Endodermal cell (in vitro differentiated cells): ENCODE data around the gene ZNF831. TPM values are rescaled to one million over a fixed set of nuclear protein-coding genes. Genes with fewer than 3 reads are reported as not detected.

Source experiments
- DNase-seq: peaks from one replicate; pipeline ENCODE4 v3.0.0-alpha.2; 2017
- H3K27ac ChIP-seq: 2 replicates; pipeline ENCODE4 v1.5.1; 2013; ENCODE audit warnings: mild to moderate bottlenecking, low read depth, low read length, moderate library complexity
- H3K27me3 ChIP-seq: 2 replicates; pipeline ENCODE4 v1.6.1; 2013; ENCODE audit warnings: mild to moderate bottlenecking, low read length, moderate library complexity; ENCODE audit not compliant: insufficient read depth, control insufficient read depth, poor library complexity, severe bottlenecking
- H3K36me3 ChIP-seq: 2 replicates; pipeline ENCODE4 v1.7.0; 2013; ENCODE audit warnings: mild to moderate bottlenecking, low read length, moderate library complexity; ENCODE audit not compliant: control insufficient read depth, insufficient read depth
- H3K4me1 ChIP-seq: one replicate; pipeline ENCODE4 v1.7.0; 2013; ENCODE audit warnings: low read length; ENCODE audit not compliant: control insufficient read depth, insufficient read depth
- H3K4me3 ChIP-seq: 2 replicates; pipeline ENCODE4 v1.5.1; 2013; ENCODE audit warnings: mild to moderate bottlenecking, low read length, moderate library complexity
- H3K9ac ChIP-seq: 2 replicates; pipeline ENCODE4 v1.6.1; 2013; ENCODE audit warnings: mild to moderate bottlenecking, low read length, moderate library complexity; ENCODE audit not compliant: poor library complexity, severe bottlenecking; ENCODE audit errors: extremely low read depth
- H3K9me3 ChIP-seq: 2 replicates; pipeline ENCODE4 v1.6.1; 2013; ENCODE audit warnings: mild to moderate bottlenecking, low read length, moderate library complexity; ENCODE audit not compliant: control insufficient read depth
- H3K27ac Mint-ChIP-seq: 2 replicates; pipeline ENCODE4 v1.8.0; 2020; ENCODE audit warnings: mixed read lengths
- H3K27me3 Mint-ChIP-seq: 2 replicates; pipeline ENCODE4 v1.8.0; 2021; ENCODE audit warnings: mild to moderate bottlenecking, mixed read lengths; ENCODE audit not compliant: insufficient read depth
- H3K36me3 Mint-ChIP-seq: 2 replicates; pipeline ENCODE4 v1.8.0; 2020; ENCODE audit warnings: low read depth, mixed read lengths
- H3K4me1 Mint-ChIP-seq: 2 replicates; pipeline ENCODE4 v1.8.0; 2020; ENCODE audit warnings: mixed read lengths
- H3K4me3 Mint-ChIP-seq: 2 replicates; pipeline ENCODE4 v1.8.0; 2020; ENCODE audit warnings: mild to moderate bottlenecking, moderate library complexity, mixed read lengths
- H3K9me3 Mint-ChIP-seq: 2 replicates; pipeline ENCODE4 v1.8.0; 2020; ENCODE audit warnings: mild to moderate bottlenecking, mixed read lengths
- WGBS, 2 experiments: methylation state at CpG; one replicate each; pipeline versions ENCODE4 v1.1.5 to v1.1.7; 2013; ENCODE audit warnings: missing lambda C conversion rate in 2 of 2, mixed read lengths in 1 of 2; ENCODE audit not compliant: insufficient coverage in 1 of 2, insufficient read length in 1 of 2; 5-methylcytosine and 5-hydroxymethylcytosine counted together
- total RNA-seq, 2 donors: library from RNA; stranded (reverse); fragmentation: NEBNext Ultra II Directional in 1 of 2; extraction: Animal tissue kit (Norgen Biotek cat#: 25700) in 1 of 2; gene quantifications; 2 replicates in 1 of 2; 3 replicates in 1 of 2; pipeline ENCODE4 v1.2.1, GENCODE V29; 2021
- TF ChIP-seq, protein P1 (sequence below): fragments of 200-600 bp; sonication (generic); conservative IDR thresholded peaks from 2 replicates; pipeline ENCODE4 v1.5.0; 2021; ENCODE audit warnings: antibody characterized with exemption, mild to moderate bottlenecking

The ZNF831 gene
- total RNA-seq, 2 donors from 2014 or later = not detected

DNA sequence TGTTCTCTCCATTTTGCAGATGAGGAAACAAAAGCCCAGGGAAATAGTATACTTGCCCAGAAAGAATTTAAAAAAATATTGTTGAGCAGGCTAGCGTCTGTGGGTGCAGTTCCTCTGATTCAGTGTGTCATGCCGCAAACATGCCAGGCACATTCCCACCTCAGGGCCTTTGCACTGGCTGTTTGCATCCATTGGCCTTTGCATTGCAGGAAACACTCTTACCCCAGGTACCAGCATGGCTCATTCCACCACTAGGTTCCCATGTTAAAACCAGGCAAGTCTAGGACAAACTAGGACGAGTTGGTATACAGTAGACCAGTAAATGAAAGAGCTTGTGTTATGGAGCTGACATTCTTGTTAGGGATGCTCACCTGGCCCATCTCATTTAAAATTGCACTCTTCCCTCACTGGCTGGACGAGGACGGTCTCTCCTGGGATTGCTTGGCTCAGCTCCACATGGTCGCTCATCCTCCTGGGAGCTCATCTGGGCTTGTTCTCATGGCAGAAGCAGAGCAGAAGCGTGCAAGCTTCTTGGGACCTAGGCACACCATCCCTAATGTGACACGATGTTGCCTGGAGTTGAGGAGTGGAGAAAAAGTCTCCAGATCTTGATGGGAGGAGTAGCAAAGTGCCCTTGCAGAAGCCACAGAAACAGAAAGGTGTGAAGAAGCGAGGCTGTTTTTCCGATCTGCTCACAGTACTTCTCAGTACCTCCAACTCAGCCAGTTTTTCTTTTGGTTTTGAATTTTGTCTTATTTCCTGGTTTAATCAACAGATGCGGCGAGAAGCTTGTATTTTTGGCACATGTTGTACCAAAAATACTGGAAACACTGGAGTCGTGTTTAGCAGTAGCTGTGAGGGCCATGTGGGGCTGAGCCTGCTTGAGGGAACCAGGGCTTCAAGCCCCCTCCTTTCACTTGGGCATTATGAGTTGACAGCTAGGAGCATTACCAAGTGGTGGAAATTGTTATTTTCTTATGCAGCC, 13.9 kb downstream of the ZNF831 start:
- WGBS, 2 experiments = 91 to 92% methylated on average over 13 of the region's 13 CpGs
- H3K27ac ChIP-seq = no peak overlapping the region
- peaks cover 10% of the 10 kb centered on the region for H3K9me3 Mint-ChIP-seq
- no peaks in the 10 kb centered on the region for H3K27me3 ChIP-seq
- H3K36me3 Mint-ChIP-seq = no peaks in the 10 kb centered on the region
- H3K4me3 ChIP-seq = no peak overlapping the region
- no peak overlapping the region for H3K4me3 Mint-ChIP-seq
- H3K4me1 Mint-ChIP-seq = peaks cover 3% of the 10 kb centered on the region
- DNase-seq = peak; percentile 24
- TF ChIP-seq, protein P1, sequence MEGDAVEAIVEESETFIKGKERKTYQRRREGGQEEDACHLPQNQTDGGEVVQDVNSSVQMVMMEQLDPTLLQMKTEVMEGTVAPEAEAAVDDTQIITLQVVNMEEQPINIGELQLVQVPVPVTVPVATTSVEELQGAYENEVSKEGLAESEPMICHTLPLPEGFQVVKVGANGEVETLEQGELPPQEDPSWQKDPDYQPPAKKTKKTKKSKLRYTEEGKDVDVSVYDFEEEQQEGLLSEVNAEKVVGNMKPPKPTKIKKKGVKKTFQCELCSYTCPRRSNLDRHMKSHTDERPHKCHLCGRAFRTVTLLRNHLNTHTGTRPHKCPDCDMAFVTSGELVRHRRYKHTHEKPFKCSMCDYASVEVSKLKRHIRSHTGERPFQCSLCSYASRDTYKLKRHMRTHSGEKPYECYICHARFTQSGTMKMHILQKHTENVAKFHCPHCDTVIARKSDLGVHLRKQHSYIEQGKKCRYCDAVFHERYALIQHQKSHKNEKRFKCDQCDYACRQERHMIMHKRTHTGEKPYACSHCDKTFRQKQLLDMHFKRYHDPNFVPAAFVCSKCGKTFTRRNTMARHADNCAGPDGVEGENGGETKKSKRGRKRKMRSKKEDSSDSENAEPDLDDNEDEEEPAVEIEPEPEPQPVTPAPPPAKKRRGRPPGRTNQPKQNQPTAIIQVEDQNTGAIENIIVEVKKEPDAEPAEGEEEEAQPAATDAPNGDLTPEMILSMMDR = no peak
- no peaks in the 10 kb centered on the region for H3K4me1 ChIP-seq
- no peaks in the 10 kb centered on the region for H3K36me3 ChIP-seq
- H3K9ac ChIP-seq = no peak overlapping the region
- H3K27me3 Mint-ChIP-seq = peaks cover 18% of the 10 kb centered on the region
- H3K27ac Mint-ChIP-seq = no peak overlapping the region
- no peaks in the 10 kb centered on the region for H3K9me3 ChIP-seq

DNA sequence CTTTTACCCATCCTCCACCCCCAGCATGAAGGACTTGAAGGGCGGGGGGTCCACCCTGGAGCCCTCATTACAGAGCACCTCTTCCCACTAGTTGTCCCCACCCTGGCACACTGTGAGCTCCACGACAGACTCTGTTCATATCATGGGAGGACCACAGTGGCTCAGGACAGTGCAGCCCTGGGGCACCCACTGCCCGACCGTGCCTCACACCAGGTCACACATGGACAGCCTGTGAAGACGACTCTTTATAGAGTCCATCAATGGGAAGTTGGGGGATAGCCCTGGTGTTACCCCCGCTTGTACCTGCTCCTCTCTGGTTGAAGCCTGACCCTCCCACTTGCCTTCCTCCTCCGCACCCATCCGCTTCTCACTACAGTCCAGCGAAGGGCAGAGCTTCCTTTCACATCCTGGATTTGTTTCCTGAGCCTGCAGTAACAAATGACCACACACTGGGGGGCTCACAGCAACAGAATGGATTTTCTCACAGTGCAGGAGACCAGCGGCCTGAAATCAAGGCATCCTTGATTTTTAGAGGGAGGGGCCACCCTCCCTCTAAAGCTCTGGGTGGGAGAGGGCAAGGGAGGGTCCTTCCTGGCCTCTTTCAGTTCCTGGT, 15.5 kb downstream of the ZNF831 start:
- Mint-ChIP-seq H3K36me3 (no peaks in the 10 kb centered on the region), H3K27me3 (peaks cover 21% of the 10 kb centered on the region), H3K9me3 (peaks cover 10% of the 10 kb centered on the region), H3K4me3 (no peak overlapping the region), H3K27ac (no peak overlapping the region), H3K4me1 (peaks cover 3% of the 10 kb centered on the region)
- peak; percentile 41 for DNase-seq
- 60 to 81% methylated on average over 1 to 10 of the region's 10 CpGs for WGBS, 2 experiments
- no peaks in the 10 kb centered on the region for H3K27me3 ChIP-seq
- H3K4me1 ChIP-seq = no peaks in the 10 kb centered on the region
- no peaks in the 10 kb centered on the region for H3K36me3 ChIP-seq
- no peaks in the 10 kb centered on the region for H3K9me3 ChIP-seq
- no peak overlapping the region for H3K27ac ChIP-seq
- no peak overlapping the region for H3K9ac ChIP-seq
- TF ChIP-seq, protein P1 = no peak
- H3K4me3 ChIP-seq = no peak overlapping the region

DNA sequence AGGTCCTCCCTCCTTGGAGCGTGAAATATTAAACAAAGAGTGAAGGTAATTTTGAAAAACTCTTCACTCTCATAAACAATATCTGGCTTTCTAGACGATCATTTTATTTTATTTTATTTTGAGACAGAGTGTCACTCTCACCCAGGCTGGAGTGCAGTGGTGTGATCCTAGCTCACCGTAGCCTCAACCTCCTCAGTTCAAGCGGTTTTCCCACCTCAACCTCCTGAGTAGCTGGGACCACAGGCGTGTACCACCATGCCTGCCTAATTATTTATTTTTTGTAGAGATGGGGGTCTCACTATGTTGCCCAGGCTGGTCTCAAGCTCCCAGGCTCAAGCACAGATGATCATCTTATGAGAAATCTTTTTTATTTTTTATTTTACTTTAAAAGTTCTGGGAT, 16.4 kb downstream of the ZNF831 start:
- H3K9ac ChIP-seq = no peak overlapping the region
- H3K27ac ChIP-seq = no peak overlapping the region
- Mint-ChIP-seq H3K4me3 (no peak overlapping the region), H3K4me1 (peaks cover 3% of the 10 kb centered on the region), H3K27me3 (peaks cover 27% of the 10 kb centered on the region), H3K27ac (no peak overlapping the region), H3K9me3 (peaks cover 10% of the 10 kb centered on the region), H3K36me3 (no peaks in the 10 kb centered on the region)
- 94 to 98% methylated on average over 3 to 5 of the region's 5 CpGs for WGBS, 2 experiments
- H3K36me3 ChIP-seq = no peaks in the 10 kb centered on the region
- H3K4me3 ChIP-seq = no peak overlapping the region
- peaks cover under 1% of the 10 kb centered on the region for H3K4me1 ChIP-seq
- DNase-seq = peak; percentile 8
- H3K9me3 ChIP-seq = no peaks in the 10 kb centered on the region
- no peaks in the 10 kb centered on the region for H3K27me3 ChIP-seq
- TF ChIP-seq, protein P1 = no peak
